ENCODE results near the gene GSC.
"Not testable (repeated sequence)": the region's sequence is repeated elsewhere in the genome, so short reads cannot be mapped to it uniquely, and the experiment has no call there.

The GSC gene

DNA sequence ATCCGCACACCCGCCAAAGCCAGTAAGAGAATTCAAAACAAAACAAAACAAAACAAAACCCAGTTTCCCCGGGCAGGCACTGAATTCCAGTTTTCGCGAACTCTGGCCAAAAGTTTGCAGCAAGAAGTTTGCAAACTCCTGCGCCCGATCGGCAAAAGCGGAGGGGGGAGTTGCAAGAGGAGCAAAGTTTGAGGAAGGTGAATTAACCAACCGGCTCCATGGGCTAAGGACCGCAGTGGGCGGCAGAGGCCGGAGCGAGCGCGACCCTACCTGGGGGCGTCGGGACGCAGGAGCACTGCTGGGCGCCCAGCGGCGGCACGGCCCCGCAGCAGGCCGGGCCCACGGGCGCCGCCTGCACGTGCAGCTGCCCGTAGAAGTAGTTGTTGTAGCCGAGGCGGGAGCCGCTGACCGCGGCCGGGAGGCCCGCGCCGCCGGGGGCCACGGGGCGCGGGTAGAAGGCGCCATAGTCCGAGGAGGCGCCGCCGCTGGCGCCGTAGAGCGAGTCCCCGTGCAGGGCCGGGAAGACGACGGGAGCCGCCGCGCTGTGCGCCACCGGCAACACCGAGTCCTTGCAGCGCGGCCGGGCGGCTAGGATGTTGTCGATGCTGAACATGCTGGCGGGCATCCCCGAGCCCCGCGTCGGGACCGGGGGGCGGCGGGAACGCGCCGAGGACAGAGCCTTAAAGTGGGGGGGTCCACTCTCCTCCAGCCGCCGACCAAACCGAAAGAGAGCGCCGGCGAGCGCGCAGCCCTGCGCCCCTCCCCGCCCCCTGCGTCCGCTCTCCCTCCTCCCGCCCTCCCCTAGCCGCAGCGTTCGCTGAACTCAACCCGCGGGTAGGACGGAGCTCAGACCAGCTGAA lies at the start of gene GSC:
TSS of gene GSC (minus strand) at position 723 of the 860 bp plus-strand sequence. CDS start at position 625, 98 bp downstream.
- DNase-seq (ENCODE audit: low read depth), result no peak

GRCh38 chr14:94819531-94819930 lies 49.6 kb upstream of the GSC start:
- DNase-seq (ENCODE audit: low read depth), result no peak

- no peak for DNase-seq (ENCODE audit: low read depth)
Measured at GRCh38 chr14:94816113-94816512, 46.2 kb upstream of the GSC start.

DNA sequence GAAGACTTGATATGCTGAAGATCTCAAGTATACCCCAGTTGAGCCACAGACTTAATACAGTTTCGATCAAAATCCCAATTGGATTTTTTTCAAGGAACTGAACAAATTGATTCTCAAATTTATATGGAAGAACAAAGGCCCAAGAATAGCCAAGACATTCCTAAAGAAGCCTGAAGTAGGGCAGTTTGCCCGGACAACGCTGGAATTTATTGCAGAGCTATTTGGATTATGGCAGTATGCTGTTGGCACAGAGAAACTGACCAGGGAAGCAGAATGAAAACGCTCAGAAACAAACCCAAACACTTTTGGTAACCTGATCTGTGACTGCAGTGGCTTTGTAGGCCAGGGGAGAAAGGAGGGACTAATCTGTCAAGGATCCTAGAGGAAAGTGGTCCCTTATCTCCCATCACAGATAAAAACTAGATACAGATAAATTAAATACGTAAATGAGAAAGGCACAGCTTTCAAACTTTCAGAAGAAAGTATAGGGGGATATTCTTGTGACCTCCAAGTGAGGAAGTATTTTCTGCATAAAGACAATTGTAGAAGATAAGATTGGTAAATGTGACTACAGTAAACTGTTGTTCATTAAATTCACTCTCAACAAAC lies 35.9 kb upstream of the GSC start:
- no peak for DNase-seq (ENCODE audit: low read depth)

- DNase-seq (ENCODE audit: low read depth), result no peak
Measured at GRCh38 chr14:94801225-94801624, 31.3 kb upstream of the GSC start.

GRCh38 chr14:94800764-94801163 lies 30.9 kb upstream of the GSC start:
- not testable (repeated sequence) for DNase-seq (ENCODE audit: low read depth)

DNA sequence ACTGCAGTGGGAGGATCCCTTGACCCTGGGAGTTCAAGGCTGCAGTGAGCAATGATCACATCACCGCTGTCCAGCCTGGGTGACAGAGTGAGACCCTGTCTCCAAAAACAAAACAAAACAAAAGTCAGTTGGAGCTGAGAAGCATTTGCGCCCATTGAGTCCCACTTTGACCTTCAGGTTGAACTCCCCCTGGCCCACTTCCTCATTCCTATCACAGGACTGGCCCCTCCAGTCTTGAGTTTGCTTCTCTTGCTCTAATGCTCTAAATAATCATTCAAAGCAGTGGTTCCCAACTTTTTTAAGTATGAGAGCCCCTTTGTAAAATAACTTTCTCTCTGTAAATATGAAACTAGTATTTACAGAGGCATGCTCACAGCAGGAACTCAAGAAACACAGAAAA lies 28.0 kb upstream of the GSC start:
- DNase-seq (ENCODE audit: low read depth), result no peak

DNA sequence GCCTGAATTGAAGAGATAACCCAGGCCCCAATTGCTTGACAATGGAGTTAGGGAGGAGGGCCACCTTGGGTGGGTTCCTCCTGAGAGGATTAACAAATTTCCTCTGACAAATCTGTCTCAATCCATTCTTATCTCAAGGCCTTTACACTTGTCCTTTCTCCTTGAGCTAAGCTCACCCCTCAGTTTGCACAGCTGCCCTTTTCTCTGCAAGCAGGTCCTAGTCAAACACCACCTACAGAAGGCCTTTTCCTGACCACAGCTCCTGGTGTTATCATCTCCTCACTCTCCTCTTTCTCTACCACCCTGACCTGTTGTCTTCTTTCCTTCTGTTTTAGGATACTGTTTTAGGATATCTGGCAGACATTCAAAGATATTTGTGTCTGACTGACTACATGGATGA lies 26.4 kb upstream of the GSC start:
- no peak for DNase-seq (ENCODE audit: low read depth)

DNA sequence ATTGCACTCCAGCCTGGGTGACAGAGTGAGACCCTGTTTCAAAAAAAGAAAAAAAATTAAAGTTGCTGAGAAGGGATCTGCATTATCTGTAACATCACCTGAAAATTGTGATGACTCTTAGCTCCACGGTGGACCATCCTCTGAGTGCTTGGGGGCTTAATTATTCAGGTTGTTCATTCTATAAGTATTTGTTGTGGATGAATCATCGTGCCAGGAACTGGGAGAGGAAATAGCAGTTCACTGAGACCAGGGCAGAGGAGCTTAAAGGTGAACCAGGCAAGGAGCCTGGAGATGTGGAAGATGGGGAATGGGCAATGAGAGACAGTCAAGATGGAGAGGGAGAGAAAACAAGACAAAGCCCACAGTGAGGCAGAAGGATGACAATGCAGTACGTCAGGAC lies 25.5 kb upstream of the GSC start:
- DNase-seq (ENCODE audit: low read depth), result no peak

DNA sequence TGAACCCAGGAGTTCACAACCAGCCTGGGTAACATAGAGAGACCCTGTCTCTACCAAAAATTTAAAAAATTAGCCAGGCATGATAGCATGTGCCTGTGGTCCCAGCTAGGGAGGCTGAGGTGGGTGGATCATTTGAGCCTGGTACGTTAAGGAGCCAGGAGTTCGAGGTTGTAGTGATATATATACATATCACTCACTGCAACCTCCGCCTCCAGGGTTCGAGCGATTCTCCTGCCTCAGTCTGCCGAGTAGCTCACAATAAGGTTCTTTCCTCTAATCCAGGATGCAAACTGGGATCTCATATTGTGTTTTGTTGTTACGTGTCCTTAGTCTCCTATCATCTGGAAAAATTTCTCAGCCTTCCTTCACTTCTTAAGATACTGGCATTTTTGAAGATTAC lies 24.0 kb upstream of the GSC start:
- no peak for DNase-seq (ENCODE audit: low read depth)

DNA sequence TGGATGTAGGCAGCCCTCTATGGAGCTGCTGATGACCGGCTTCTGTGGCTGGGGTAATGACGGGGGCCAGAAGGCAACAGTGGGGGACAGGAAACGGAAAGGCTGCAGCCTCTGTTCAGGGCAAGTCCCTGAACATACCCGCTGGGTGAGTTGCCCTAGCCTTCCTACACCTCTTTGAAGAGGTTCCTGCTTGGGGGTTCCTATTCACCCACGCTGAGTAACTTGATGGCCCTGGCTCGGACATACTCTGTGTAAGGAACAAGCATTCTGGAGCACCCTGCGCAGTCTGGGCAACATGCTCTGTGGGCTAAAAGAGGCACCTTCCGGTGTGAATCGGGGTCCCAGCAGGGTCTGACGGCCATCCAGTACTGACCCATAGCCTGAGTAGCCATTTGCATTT lies 17.7 kb upstream of the GSC start:
- no peak for DNase-seq (ENCODE audit: low read depth)

GRCh38 chr14:94787092-94787491 lies 17.2 kb upstream of the GSC start:
- no peak for DNase-seq (ENCODE audit: low read depth)

DNA sequence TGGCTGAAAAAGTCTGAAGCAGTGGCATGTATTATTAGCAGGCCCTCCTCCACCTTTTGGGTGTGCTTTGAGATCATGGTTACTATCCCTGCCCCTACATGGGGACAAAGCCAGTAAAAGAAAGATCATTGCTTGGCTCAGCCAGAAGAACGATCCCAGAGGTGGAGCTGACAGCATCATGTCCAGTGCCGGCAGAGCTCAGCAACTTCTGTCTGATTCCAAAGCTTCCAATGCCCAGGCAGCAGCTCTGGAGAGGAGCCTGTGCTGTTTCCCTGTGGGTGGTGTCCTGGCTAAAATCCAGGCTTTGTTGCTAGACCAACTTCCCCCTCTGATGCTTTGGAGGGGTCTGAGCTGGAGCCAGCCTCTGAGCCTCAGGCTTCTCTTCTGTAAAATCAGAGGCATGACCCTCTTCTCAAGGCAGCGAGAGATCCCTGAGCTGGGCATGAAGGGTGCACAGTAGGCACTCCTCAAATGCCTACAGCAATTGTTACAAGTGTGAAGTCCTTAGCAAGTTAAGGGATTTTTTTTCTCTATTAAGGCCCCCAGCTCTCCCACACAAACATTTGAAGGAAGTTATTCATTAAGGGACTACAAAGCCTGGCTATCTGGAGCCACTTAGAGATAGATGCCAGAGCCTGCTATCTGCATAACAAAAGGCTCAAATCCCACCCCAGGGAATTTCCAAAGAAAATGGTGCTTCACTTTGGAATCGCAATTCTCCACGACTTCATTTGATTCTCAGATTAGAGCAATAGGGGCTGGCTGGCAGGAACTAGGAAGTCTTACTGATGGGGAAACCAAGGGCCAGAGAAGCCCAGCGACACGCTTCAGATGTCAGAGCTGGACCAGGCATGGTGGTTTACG lies 10.9 kb upstream of the GSC start:
- DNase-seq (ENCODE audit: low read depth), result no peak

GRCh38 chr14:94779713-94780112 lies 9.8 kb upstream of the GSC start:
- DNase-seq (ENCODE audit: low read depth), result no peak

- no peak for DNase-seq (ENCODE audit: low read depth)
Measured at GRCh38 chr14:94775871-94776210, 5.9 kb upstream of the GSC start.

- DNase-seq (ENCODE audit: low read depth), result no peak
Measured at GRCh38 chr14:94775091-94775870, 5.4 kb upstream of the GSC start.

- no peak for DNase-seq (ENCODE audit: low read depth)
Measured at GRCh38 chr14:94774344-94775090, 4.6 kb upstream of the GSC start.

DNA sequence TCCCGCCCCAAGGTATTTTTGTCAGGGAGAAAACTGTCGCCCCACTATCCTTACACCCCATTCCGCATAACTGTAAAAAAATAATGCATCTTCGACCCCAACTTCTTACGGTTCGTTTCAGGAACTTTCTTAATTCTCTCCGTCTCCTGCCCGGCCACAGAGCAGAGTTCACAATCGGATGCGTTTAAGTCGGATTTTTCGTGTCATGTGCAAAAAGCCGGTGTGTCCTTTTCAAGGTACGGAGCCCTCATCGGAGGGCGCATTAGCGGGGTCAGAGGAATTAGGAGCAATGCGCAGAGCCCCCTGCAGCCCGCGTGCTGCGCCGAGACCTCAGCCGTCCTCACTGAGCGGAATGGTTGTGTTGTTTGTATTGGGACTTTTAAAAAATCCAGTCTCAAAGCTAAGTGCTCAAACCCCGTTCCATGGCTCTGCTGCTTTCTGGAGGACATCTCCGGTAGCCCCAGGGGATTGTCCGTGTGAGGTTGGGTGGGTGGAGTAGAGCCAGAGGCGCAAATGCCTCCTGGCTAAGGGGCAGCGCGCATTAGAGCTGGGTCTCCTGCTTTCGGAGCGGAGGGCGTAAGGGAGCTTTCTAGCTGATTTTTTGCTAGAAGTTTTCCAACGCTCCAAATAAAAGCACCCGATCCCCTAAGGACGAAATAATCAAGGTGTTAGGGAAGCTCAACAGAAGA lies 3.9 kb upstream of the GSC start:
- DNase-seq (ENCODE audit: low read depth), result no peak

- DNase-seq (ENCODE audit: low read depth), result no peak
Measured at GRCh38 chr14:94773061-94773648, 3.2 kb upstream of the GSC start.

GRCh38 chr14:94772548-94772947 lies 2.6 kb upstream of the GSC start:
- DNase-seq (ENCODE audit: low read depth), result no peak
